Measurements from ENCODE around the gene CAB39L.

DNA sequence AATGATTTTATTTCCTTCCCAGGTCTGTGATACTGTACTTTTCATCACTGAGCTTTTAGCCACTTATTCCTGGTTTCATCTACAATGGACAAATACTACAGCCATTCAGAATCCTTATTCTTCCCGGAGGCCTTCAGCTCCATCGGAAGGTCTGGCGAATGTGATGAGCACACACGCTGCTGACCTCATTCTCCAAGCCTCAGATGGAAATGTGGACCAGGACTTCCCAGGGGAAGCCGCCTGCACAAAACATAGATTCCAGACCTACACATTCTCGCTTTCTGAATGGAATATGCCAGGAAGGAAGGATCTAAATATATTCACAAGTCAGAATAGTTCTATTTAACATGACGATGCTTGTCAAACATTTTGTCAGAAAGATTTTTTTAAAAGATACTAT lies 120.5 kb downstream of the CAB39L start:
- no peak for TF ChIP-seq CTCF (conservative IDR thresholded peaks at IDR 0.05; ENCODE audit: low read depth in 2 of 2)
- TF ChIP-seq EZH2phosphoT487 (IDR thresholded peaks at IDR 0.05; ENCODE audit: unreplicated experiment), result no peak
- no peak for TF ChIP-seq EZH2 (IDR thresholded peaks at IDR 0.05; ENCODE audit: low read depth, unreplicated experiment)
- no peak for TF ChIP-seq POLR2AphosphoS5 (IDR thresholded peaks at IDR 0.05; ENCODE audit: low read depth)

Measured in GM23338 (cell line).